ENCODE measurements around the gene SMARCA4.

DNA sequence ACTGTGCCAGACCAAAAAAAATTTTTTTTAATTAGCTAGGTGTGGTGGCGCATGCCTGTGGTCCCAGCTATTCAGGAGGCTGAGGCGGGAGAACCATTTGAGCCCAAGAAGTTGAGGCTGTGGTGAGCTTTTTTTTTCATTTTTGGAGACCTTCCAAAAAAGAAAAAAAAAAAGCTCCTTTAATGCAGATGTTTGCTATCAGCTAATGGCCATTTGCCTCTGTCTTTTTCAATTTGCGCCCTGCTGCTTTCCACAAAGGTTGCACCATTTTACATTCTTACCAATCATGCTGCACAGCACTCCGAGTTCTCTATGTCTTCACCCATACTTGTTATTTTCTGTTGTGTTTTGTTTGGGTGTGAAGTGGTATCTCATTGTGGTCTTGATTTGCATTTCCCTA, 15.6 kb upstream of the SMARCA4 start:
- no peak for TF ChIP-seq ELF4 (IDR thresholded peaks at IDR 0.05)
- no peak for TF ChIP-seq CTBP1 (IDR thresholded peaks at IDR 0.05; ENCODE audit: borderline replicate concordance)
- no peak for TF ChIP-seq SP1 (IDR thresholded peaks at IDR 0.05)
- TF ChIP-seq, protein P1, sequence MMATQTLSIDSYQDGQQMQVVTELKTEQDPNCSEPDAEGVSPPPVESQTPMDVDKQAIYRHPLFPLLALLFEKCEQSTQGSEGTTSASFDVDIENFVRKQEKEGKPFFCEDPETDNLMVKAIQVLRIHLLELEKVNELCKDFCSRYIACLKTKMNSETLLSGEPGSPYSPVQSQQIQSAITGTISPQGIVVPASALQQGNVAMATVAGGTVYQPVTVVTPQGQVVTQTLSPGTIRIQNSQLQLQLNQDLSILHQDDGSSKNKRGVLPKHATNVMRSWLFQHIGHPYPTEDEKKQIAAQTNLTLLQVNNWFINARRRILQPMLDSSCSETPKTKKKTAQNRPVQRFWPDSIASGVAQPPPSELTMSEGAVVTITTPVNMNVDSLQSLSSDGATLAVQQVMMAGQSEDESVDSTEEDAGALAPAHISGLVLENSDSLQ (IDR thresholded peaks at IDR 0.05): no peak
- TF ChIP-seq FOXM1 (IDR thresholded peaks at IDR 0.05; ENCODE audit: borderline replicate concordance): no peak
- TF ChIP-seq ZNF384 (IDR thresholded peaks at IDR 0.05): no peak
- no peak for TF ChIP-seq FOXA1 (IDR thresholded peaks at IDR 0.05)
- TF ChIP-seq BHLHE40 (IDR thresholded peaks at IDR 0.05; ENCODE audit: borderline replicate concordance): no peak
- no peak for TF ChIP-seq L3MBTL2 (conservative IDR thresholded peaks at IDR 0.05)
